Osteocyte (in vitro differentiated cells): ENCODE data around the gene NRDE2. TPM values are rescaled to one million over a fixed set of nuclear protein-coding genes. Genes with fewer than 3 reads are reported as not detected.

ENCODE experiments used
- DNase-seq: peaks from one replicate; pipeline ENCODE4 v3.0.0; 2021; ENCODE audit warnings: mixed read lengths; ENCODE audit not compliant: unreplicated experiment; ENCODE audit errors: extremely low spot score
- H3K27ac Mint-ChIP-seq: one replicate; pipeline ENCODE4 v1.8.0; 2021; ENCODE audit warnings: mild to moderate bottlenecking, mixed read lengths; ENCODE audit not compliant: unreplicated experiment
- H3K27me3 Mint-ChIP-seq: one replicate; pipeline ENCODE4 v1.8.0; 2021; ENCODE audit warnings: mixed read lengths; ENCODE audit not compliant: unreplicated experiment
- H3K36me3 Mint-ChIP-seq: one replicate; pipeline ENCODE4 v1.8.0; 2021; ENCODE audit warnings: mixed read lengths; ENCODE audit not compliant: unreplicated experiment
- H3K4me1 Mint-ChIP-seq: one replicate; pipeline ENCODE4 v1.8.0; 2021; ENCODE audit warnings: mixed read lengths; ENCODE audit not compliant: unreplicated experiment
- H3K4me3 Mint-ChIP-seq: one replicate; pipeline ENCODE4 v1.8.0; 2021; ENCODE audit warnings: mild to moderate bottlenecking, moderate library complexity, mixed read lengths; ENCODE audit not compliant: unreplicated experiment
- H3K9me3 Mint-ChIP-seq: one replicate; pipeline ENCODE4 v1.8.0; 2021; ENCODE audit warnings: mixed read lengths; ENCODE audit not compliant: unreplicated experiment
- total RNA-seq: library from RNA; stranded (reverse); gene quantifications from 2 replicates; pipeline ENCODE4 v1.2.1, GENCODE V29; 2021
- TF ChIP-seq, protein P1 (sequence below): fragments of 200-600 bp; sonication (generic); IDR thresholded peaks from 2 replicates; pipeline ENCODE4 v1.5.0; 2021; ENCODE audit warnings: antibody characterized with exemption, mild to moderate bottlenecking, moderate library complexity

The NRDE2 gene
- total RNA-seq, 1 donor from 2014 or later: 23.2 TPM

DNA sequence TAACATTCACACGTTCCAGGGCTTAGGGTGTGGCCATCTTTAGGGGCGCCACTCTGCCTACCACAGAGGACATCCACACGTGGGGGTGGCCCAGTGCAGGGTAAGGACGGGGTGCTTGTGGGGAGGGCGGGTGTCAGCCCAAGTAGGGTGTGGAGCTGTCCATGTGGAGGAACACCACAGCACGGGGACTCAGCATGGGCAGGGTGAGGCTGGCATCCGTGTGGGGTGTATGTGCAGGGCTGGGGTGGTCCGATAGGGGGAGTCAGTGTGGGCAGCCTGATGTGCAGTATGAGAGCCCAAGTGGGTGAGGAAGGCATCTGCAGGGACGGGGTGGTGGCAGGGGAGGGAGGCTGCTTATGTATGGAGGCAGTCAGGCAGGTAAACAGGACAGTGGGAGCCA, 57.7 kb downstream of the NRDE2 start:
- H3K9me3 Mint-ChIP-seq: no peaks in the 10 kb centered on the region

DNA sequence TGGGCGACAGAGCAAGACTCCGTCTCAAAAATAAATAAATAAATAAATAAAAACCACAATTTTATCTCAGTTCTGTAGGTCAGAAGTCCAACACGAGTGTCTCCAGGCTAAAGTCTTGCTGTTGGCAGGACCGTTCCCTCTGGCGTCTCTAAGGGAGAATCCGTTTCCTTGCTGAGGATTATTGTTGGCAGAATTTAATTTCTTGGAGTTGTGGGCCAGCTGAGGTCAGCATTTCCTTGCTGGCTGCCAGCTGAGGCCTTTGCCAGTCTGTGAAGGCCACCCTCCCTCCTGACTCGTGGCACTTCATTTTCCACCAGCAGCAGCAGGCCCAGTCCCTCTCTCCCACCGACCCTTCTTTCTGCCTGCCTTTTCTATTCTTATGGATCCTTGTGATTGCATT, 58.2 kb downstream of the NRDE2 start:
- Mint-ChIP-seq H3K4me3 (no peak overlapping the region), H3K36me3 (peaks cover 44% of the 10 kb centered on the region), H3K27me3 (no peaks in the 10 kb centered on the region), H3K27ac (peak overlapping the region; percentile 27), H3K9me3 (no peaks in the 10 kb centered on the region), H3K4me1 (peaks cover 19% of the 10 kb centered on the region)
- TF ChIP-seq, protein P1, sequence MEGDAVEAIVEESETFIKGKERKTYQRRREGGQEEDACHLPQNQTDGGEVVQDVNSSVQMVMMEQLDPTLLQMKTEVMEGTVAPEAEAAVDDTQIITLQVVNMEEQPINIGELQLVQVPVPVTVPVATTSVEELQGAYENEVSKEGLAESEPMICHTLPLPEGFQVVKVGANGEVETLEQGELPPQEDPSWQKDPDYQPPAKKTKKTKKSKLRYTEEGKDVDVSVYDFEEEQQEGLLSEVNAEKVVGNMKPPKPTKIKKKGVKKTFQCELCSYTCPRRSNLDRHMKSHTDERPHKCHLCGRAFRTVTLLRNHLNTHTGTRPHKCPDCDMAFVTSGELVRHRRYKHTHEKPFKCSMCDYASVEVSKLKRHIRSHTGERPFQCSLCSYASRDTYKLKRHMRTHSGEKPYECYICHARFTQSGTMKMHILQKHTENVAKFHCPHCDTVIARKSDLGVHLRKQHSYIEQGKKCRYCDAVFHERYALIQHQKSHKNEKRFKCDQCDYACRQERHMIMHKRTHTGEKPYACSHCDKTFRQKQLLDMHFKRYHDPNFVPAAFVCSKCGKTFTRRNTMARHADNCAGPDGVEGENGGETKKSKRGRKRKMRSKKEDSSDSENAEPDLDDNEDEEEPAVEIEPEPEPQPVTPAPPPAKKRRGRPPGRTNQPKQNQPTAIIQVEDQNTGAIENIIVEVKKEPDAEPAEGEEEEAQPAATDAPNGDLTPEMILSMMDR: no peak
- DNase-seq: no peak

More for the DNA sequence above, 57.7 kb downstream of the NRDE2 start:
- TF ChIP-seq, protein P1: no peak
- no peak overlapping the region for H3K4me3 Mint-ChIP-seq
- peak overlapping the region; percentile 27 for H3K27ac Mint-ChIP-seq
- peaks cover 40% of the 10 kb centered on the region for H3K36me3 Mint-ChIP-seq
- peaks cover 19% of the 10 kb centered on the region for H3K4me1 Mint-ChIP-seq
- no peak for DNase-seq
- H3K27me3 Mint-ChIP-seq: no peaks in the 10 kb centered on the region

DNA sequence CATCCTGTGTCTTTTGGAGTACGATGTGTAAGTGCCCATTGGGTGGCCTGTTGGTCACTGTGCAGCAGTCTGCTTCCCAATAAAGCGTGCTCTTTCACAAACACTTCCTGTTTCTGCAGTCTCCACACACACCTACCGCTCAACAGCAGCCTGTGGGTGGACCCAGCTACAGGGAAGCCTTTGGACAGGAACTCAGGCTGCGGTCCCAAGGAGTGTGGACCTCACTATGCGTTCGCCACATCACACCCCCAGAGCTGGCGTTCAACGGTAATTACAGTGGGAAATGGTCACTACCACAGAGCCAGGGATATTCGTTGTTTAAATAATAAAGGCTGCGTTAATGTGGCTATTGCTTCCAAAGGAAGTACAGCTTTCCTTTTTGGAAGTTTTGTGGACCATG, 59.2 kb downstream of the NRDE2 start:
- DNase-seq: no peak
- no peaks in the 10 kb centered on the region for H3K27me3 Mint-ChIP-seq
- peaks cover 19% of the 10 kb centered on the region for H3K4me1 Mint-ChIP-seq
- H3K9me3 Mint-ChIP-seq: no peaks in the 10 kb centered on the region
- TF ChIP-seq, protein P1: no peak
- no peak overlapping the region for H3K4me3 Mint-ChIP-seq
- peaks cover 46% of the 10 kb centered on the region for H3K36me3 Mint-ChIP-seq
- H3K27ac Mint-ChIP-seq: no peak overlapping the region

DNA sequence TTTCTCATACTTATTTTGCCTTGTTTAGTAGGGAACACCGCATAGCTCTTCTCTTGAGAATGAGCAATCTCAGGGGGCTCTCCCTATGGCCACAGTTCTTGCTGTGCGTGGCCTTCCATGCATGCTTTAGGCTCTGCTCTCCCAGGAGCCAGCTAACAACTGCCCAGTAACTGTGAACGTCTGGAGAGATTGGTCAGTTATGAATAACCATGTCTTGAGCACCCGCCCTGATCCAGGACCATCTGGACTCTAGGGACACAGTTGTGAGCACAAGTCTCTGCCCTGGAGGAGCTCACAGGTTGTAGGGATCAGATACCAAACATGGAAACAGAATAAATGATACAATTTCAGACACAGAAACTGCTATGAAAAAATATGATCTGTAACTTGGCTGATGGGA, 63.3 kb downstream of the NRDE2 start:
- H3K36me3 Mint-ChIP-seq: peaks cover 50% of the 10 kb centered on the region
- no peaks in the 10 kb centered on the region for H3K4me1 Mint-ChIP-seq
- no peak overlapping the region for H3K4me3 Mint-ChIP-seq
- TF ChIP-seq, protein P1: no peak
- no peak overlapping the region for H3K27ac Mint-ChIP-seq
- no peaks in the 10 kb centered on the region for H3K27me3 Mint-ChIP-seq
- DNase-seq: no peak
- no peaks in the 10 kb centered on the region for H3K9me3 Mint-ChIP-seq

DNA sequence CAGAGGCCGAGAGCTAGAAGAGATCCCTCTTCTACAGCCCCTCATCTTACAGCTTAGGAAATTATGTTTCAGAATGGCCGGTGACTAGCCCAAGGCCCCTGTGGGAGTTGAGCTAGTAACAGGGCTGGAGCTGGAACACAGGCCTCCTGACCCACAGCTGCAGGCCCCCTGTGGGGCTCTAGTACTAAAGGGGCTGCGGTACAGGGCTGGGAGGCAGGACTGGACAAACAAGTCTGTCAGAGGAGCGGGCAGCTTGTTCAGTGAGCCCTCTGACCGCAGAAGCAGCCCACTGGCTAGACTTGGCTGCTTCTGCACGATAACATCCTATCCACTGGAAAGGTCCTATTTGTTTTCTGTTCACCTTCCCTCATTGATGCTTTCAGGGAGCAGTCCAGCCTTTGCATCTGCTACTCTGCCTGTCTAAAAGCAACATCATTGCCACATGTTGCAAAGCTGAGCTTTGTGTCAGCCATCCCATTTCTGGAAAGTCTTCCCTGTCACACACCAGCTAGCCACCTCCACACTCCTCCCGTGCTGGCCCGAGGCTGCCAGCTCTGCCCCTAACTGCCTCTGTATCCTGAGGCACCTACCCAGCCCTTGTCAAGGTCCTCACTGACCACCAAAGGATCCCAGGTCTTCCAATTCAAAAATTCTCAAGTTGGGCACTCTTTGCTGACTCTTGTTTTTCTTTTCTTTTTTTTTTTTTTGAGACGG, 65.1 kb downstream of the NRDE2 start:
- peak; percentile 67 for DNase-seq
- no peak overlapping the region for H3K4me3 Mint-ChIP-seq
- TF ChIP-seq, protein P1: no peak
- H3K4me1 Mint-ChIP-seq: no peaks in the 10 kb centered on the region
- peaks cover 39% of the 10 kb centered on the region for H3K36me3 Mint-ChIP-seq
- no peaks in the 10 kb centered on the region for H3K27me3 Mint-ChIP-seq
- H3K9me3 Mint-ChIP-seq: no peaks in the 10 kb centered on the region
- H3K27ac Mint-ChIP-seq: no peak overlapping the region
